Hematopoietic multipotent progenitor cell (in vitro differentiated cells): ENCODE results near the gene PCNX4. TPM values are rescaled to one million over a fixed set of nuclear protein-coding genes. Genes with fewer than 3 reads are reported as not detected.

ENCODE experiments used
- DNase-seq, 3 donors: peaks; one replicate each; pipeline ENCODE4 v3.0.0-alpha.2; 2011 to 2015; ENCODE audit warnings: low read depth in 2 of 3, low spot score in 2 of 3
- total RNA-seq: library from RNA; depleted of rRNA; stranded (reverse); fragments of >200 nt; gene quantifications from one replicate; pipeline ENCODE4 v1.2.3, GENCODE V29; 2012

The PCNX4 gene
- total RNA-seq, 1 donor: 51.4 TPM

DNA sequence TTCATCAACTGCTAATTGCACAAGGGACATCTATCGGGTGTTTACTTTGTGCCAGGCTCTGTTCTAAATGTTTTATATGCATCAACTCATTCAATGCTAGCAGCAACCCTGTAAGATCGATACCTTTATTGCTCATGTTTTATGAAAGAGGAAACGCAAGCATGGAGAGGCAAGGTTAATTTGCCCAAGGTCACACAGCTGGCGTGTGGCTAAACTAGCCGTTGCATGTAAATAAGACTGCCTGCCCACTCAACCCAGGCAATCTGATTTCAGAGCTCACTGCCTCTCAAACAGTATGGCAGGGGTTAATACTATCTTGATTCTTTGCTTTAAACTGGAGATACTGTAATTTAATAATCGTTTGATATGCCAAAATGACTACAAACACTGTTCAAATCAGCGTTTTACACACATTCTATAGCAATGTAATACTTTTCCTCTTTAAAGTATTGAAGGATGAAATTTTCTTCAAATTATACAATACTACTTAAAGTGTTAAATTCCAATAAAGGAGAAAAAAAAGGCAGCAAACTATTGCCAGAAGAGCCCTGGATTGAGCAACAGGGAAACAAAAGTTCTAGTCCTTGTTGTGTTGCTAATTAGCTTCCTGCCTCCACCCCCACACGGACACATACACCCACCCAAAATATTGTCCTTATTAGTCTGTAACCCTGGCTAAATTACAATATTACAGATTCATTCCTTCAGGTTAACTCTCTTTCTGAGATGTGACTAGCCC lies 112.5 kb downstream of the PCNX4 start:
- DNase-seq: no peak

DNA sequence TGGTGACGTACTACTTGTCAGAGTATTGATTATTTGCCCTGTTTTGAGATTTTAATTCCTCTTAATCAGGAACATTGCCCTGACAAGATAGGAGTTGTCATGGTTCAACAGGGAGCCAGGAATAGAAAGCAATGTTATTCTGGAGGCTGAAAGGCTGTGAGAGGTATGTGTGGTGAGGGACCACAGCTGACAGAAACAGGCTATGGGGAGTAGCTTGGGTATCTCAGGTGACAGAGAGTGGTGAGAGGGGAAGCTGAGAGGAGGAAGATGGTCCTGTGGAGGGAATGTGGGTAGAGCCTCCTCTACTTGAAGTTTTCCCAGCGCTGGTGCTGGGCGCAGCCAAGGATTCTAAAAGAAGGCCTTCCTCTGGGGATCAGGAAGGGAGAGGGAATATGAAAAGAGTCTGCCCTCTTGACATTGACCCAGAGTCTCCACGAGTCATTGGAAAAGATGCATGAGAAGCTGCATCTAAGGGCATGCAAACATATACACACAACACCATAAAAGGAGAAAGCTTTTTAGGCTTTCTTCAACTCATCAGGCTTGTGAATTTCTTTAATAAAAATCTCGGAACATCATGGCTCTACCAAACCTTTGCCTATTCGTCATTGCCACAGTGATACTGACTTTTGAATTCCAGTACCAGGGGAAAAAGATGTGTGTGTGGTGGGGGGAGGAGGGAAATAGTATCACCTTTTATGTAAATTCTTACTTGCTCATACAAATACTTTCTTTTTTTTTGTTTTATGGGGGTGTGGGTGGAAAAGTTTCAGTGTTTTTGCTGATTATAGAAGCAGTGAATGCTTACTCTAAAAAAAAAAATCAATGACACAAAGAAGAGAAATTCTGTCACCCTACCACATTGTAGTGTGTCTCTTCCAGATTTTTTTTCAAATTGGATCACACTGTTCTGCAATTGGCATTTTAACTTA lies 113.4 kb downstream of the PCNX4 start:
- DNase-seq: no peak

DNA sequence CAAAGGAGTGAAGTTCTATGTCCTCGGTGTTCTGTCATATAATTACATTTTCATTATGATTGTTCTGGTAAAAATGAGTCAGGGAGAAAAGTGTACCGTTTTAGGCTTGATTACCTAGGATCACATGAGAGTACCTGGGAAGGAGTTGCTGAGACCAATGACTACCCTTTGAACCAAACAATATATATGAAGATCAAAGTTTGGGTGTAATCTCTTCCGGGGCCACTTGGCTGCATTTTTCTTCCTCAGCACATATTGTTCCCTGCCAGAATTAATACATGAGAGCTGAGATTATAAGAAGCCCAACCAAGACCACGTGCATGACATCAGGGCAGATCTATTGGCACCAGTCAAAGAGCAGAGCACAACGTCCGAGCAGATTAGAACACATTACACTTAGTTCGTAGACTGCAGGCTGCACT lies 114.5 kb downstream of the PCNX4 start:
- DNase-seq: no peak

DNA sequence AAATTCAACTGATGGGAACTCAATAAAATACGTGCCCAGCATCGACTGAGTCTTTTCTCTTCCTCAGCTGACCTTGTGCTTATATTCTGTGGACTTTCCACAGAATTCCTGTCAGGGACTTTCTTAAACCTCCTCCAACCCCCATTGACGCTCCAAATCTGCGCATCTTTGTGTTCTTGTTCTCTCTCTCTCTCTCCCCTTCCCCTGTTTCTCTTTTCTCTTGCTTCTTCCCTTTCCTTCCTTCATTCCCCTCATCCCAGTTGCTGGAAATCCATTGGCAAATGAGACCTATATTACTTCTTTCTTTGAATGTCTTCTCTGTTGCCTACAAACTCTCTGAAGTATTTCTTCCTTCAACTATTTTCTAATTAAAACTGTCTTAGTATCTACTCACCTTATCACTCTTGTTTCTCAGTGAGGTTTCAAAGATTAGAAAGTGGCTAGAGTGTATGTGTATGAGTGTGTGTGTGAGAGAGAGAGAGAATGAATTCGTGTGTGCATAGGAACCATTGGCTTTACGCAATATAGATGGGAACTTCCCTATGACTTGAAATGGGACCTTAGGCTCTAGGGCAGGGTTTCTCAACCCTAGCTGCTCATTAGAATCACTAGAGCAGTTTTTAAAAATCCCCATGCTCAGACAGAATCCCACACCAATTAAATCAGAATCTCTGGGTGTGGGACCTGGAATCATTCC lies 115.3 kb downstream of the PCNX4 start:
- DNase-seq: no peak

DNA sequence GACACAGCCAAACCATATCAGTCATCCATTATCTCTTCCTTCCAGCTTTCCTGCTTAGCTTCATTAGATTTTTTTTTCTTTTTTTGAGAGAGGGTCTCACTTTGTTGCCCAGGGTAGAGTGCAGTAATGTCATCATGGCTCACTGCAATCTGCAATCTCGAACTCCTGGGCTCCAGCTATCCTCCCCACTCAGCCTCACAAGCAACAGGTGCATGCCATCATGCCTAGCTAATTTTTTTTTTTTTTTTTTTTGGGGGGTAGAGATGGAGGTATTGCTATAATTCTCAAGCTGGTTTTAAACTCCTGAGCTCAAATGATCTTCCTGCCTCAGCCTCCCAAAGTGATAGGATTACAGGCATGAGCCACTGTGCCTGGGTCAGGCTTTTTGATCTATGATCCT lies 119.0 kb downstream of the PCNX4 start:
- no peak for DNase-seq

DNA sequence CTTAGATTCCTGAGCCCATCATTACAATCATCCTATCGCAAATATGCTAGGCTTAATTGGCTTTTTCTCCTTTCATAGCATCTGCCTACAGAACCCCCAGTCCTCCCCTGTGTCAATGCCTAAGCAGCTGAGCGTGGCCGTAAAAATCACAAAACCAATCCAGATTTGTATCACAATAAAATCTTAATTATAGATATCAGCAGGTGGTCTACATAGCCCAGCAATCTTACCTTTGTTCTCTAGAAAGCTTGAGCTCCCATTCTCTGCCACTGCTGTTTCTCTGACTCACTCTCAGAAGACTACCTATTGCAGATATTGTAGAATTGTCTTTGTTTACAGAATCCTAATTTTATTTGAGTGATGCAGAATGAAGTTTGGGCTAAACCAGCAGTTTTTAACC lies 119.4 kb downstream of the PCNX4 start:
- no peak for DNase-seq

DNA sequence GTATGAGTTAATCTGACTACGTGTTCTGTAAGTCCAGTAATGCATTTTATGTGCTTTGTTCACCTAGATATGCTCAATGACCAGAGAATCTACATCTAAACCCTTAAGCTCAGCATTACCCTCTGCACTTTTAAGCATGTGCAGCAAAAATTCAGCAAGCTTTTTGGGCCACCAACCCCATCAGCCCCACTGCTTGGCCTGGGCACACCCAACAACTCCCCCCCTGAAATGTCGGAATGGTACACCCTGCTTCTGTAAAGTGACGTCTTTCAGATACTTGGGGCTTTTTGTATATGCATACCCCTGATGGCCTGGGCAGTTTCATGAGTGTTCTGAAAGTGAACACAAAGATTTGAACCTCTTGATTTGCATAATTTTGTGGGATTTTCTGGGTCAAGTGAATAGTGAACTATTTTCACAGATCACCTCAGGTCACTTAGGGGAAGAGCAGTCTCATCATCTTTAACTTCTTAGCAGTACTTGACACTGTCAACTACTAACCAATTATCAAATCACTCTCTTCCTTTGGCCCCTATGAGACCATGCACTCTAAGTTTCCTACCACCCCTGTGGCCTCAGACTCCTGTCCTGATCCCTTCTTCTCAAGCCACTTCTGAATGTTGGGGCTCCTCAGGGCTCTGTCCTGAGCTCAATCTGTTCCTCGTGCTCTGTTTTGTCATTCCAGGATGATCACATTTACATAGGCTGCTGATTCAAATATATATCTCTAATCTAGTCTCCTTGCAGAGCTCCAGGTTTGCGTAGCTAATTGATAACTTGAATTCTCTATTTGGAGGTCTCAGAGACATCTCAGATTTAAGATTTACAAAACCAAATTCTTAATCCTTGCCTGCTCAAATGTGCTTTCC lies 121.0 kb downstream of the PCNX4 start:
- DNase-seq: no peak

DNA sequence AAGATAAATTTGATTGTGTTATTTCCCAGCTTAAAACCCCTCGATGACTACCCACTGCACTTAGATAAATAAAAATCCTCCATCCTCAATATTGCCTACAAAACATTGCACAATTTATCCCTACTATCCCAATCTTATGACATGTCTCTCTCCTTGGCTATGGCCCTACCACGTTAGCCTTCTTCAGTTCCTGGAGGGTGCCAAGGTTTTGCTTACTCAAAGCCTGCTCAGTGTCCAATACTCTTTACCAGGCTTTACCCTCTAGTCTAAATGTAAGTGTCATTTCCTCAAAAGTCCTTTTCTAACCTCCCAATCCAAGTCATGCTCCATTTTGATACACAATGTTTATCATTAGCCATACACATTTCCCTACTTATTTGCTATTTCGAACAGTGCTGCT lies 122.3 kb downstream of the PCNX4 start:
- no peak for DNase-seq

DNA sequence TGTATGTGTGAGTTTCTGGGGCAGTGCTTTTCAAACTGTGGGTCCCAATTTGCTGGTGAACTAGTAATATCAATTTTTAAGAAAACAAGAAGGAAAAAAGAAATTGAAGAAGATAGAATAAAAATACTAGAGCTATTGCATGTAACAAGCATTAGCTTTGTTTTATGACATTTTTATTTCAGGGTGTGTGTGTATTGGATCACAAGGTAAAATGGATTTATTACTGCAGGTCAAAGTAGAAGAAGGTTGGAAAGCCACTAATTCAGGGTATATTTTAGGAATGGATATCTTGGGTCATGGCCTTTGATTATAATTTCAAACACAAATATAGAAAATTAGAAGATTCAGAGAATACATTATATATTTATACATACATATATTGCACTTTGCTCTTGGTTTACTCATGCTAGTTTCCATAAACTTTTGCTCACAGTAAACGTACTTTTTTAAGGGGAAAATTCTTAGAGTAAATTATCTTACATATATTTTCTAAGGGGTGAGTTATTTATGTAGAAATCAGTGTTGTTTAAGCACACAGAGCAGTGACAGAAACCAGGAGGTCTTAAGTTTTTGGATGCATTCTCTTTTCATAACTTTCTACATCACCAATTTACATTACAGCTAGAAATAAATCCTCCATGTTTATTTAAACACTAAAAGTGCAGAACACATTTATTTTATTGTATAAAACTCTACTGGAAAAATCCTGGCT lies 122.8 kb downstream of the PCNX4 start:
- DNase-seq: no peak

DNA sequence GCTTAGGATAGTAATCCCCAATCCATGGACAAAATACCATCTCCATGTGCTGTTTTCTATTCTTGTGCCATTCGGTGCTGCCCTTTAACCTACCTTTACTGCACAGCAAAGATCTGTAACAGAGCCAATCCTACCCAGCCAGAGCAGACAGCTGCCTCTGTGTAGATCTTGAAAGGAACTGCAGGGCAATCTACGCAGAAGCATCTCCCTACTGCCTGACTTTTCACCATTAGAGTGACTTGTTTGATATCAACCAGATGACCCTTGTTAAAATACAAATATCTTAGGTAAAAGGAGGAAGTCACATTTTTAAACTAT lies 123.4 kb downstream of the PCNX4 start:
- DNase-seq: no peak

DNA sequence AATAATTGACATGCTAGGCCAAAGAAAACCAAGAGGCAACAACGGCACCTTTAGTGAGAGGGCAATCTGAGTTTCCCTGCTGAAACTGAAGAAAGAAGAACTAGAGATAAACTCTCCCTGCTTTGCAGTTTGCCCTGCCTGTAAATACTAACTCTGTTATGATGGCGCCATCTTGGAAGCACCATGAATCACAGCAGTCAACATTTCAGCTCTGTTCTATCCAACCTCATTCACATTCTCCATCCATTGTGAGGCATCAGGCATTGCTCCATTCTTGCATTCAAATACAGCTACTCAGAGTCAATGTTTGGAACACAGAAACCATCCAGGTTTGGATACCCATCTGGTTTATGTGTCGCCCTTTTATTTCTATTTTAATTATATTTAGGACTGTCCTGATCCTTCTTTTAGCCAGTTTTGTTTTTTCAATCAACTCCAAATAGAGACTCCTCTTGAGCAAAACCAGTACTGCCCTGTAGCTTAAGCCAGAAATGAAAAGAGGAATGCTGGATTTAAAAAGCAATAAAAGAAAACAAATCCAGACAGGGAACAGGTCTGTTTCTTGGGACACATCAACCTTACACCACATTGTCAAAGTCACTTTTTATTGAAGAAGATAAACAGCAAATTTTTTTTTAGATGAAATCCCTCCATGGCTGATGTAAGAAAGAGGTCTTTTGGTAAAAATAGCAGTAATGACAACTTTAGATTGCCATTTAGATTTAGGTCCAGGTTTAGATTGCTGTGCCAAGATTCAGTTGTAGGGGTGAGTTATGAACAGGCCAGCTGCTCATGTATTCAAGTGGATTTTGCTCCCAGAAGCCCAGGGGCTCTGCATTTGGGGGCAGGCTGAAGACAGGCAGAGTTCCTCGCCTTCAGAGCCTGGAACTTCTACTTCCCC lies 124.0 kb downstream of the PCNX4 start:
- no peak for DNase-seq

DNA sequence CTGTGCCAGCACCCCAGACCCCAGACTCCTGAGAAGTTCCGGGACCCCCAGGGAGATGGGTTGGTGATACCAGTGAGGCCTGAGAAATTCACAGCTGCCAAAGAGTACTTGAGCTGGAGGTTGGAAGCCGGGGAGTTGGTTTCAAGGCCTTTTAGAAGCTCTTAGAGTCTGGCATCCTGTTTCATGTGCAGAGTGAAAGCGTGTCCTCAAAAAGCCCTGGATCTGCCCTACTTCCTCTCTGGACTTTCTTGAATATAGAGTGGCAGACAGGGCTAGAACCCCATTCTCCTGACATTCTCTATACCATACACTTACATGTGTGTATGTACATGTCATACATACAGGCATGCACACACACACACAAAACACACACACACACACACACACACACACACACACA lies 126.0 kb downstream of the PCNX4 start:
- no peak for DNase-seq

Other genes with a start within 250 kb of the PCNX4 start
- 0.54 TPM for gene RTN1, start 221.1 kb upstream of the PCNX4 start, total RNA-seq
- gene LRRC9, start 171.8 kb upstream of the PCNX4 start, total RNA-seq: not detected
- 91.0 TPM for gene DHRS7, start 73.5 kb downstream of the PCNX4 start, total RNA-seq
- gene PPM1A, start 157.3 kb downstream of the PCNX4 start, total RNA-seq: 13.2 TPM